Stimulated activated CD8-positive, alpha-beta memory T cell treated with anti-CD3 and anti-CD28 coated beads, Interleukin-15, amount 100 ng/mL, for 24 hours (primary cell): ENCODE data around the gene BAZ2B.
"Not testable (repeated sequence)": the region's sequence is repeated elsewhere in the genome, so short reads cannot be mapped to it uniquely, and the experiment has no call there.

ENCODE experiments used
- DNase-seq: peaks from one replicate; pipeline ENCODE4 v3.0.0-alpha.2; 2020; ENCODE audit warnings: low read depth

BAZ2B gene

GRCh38 chr2:159572459-159572858 is 43.9 kb downstream of the BAZ2B start:
- no peak for DNase-seq

GRCh38 chr2:159571540-159572260 is 44.6 kb downstream of the BAZ2B start:
- no peak for DNase-seq

GRCh38 chr2:159564081-159564480 is 52.3 kb downstream of the BAZ2B start:
- no peak for DNase-seq

- no peak for DNase-seq
Observed at GRCh38 chr2:159562248-159562647, 54.1 kb downstream of the BAZ2B start.

GRCh38 chr2:159561786-159562185 is 54.6 kb downstream of the BAZ2B start:
- no peak for DNase-seq

GRCh38 chr2:159561242-159561641 is 55.1 kb downstream of the BAZ2B start:
- DNase-seq: no peak

GRCh38 chr2:159559034-159559433 is 57.3 kb downstream of the BAZ2B start:
- no peak for DNase-seq

- no peak for DNase-seq
Observed at GRCh38 chr2:159558479-159558878, 57.9 kb downstream of the BAZ2B start.

GRCh38 chr2:159557437-159558034 is 58.8 kb downstream of the BAZ2B start:
- DNase-seq: no peak

- no peak for DNase-seq
Observed at GRCh38 chr2:159555651-159556392, 60.5 kb downstream of the BAZ2B start.

GRCh38 chr2:159553727-159554126 is 62.6 kb downstream of the BAZ2B start:
- no peak for DNase-seq

GRCh38 chr2:159551806-159552205 is 64.5 kb downstream of the BAZ2B start:
- no peak for DNase-seq

GRCh38 chr2:159550231-159550630 is 66.1 kb downstream of the BAZ2B start:
- no peak for DNase-seq

- DNase-seq: no peak
Observed at GRCh38 chr2:159549234-159549633, 67.1 kb downstream of the BAZ2B start.

GRCh38 chr2:159546716-159547430 is 69.5 kb downstream of the BAZ2B start:
- DNase-seq: no peak

GRCh38 chr2:159546039-159546438 is 70.3 kb downstream of the BAZ2B start:
- no peak for DNase-seq

GRCh38 chr2:159545085-159545484 is 71.3 kb downstream of the BAZ2B start:
- DNase-seq: no peak

GRCh38 chr2:159542101-159542500 is 74.2 kb downstream of the BAZ2B start:
- no peak for DNase-seq

- DNase-seq: no peak
Observed at GRCh38 chr2:159539701-159540100, 76.6 kb downstream of the BAZ2B start.

- no peak for DNase-seq
Observed at GRCh38 chr2:159538801-159539200, 77.5 kb downstream of the BAZ2B start.

- not testable (repeated sequence) for DNase-seq
Observed at GRCh38 chr2:159535261-159535660, 81.1 kb downstream of the BAZ2B start.

GRCh38 chr2:159531475-159531874 is 84.9 kb downstream of the BAZ2B start:
- DNase-seq: no peak

GRCh38 chr2:159526433-159526832 is 89.9 kb downstream of the BAZ2B start:
- DNase-seq: no peak
